GM18868 (cell line): ENCODE data around the gene MIF4GD.
"Not testable (repeated sequence)": the region's sequence is repeated elsewhere in the genome, so short reads cannot be mapped to it uniquely, and the experiment has no call there.

ENCODE experiments used
- ATAC-seq: cut with Tn5 transposase; IDR thresholded peaks from one replicate; pipeline ENCODE4 v1.9.1; 2021; ENCODE audit warnings: mild to moderate bottlenecking, moderate library complexity; ENCODE audit not compliant: unreplicated experiment

The MIF4GD gene

GRCh38 chr17:75289115-75289831, 18.2 kb upstream of the MIF4GD start, which contains the start of gene SLC25A19:
TSS of gene SLC25A19 (minus strand) at chr17:75289433. CDS start at chr17:75286764, 2,669 bp downstream.
- peak; percentile 87 for ATAC-seq

GRCh38 chr17:75288770-75289114, 17.7 kb upstream of the MIF4GD start:
- ATAC-seq: peak; percentile 10

- ATAC-seq: no peak
These were observed 17.3 kb upstream of the MIF4GD start for GRCh38 chr17:75288359-75288758.

- no peak for ATAC-seq
These were observed 16.2 kb upstream of the MIF4GD start for GRCh38 chr17:75287221-75287620.

- no peak for ATAC-seq
These were observed 14.1 kb upstream of the MIF4GD start for GRCh38 chr17:75285123-75285522.

- ATAC-seq: not testable (repeated sequence)
These were observed 9.2 kb upstream of the MIF4GD start for GRCh38 chr17:75280189-75280588.

- ATAC-seq: no peak
These were observed 6.6 kb upstream of the MIF4GD start for GRCh38 chr17:75277664-75278071.

- ATAC-seq: no peak
These were observed 3.1 kb upstream of the MIF4GD start for GRCh38 chr17:75273977-75274708.

- no peak for ATAC-seq
These were observed 1.8 kb upstream of the MIF4GD start for GRCh38 chr17:75272848-75273184.

GRCh38 chr17:75271955-75272847, 1.2 kb upstream of the MIF4GD start:
- no peak for ATAC-seq

- ATAC-seq: peak; percentile 68
These were observed 363 bp upstream of the MIF4GD start for GRCh38 chr17:75271233-75271954.

- ATAC-seq: peak; percentile 30
These were observed 639 bp downstream of the MIF4GD start for GRCh38 chr17:75270218-75270965.

GRCh38 chr17:75269844-75270217, 1.2 kb downstream of the MIF4GD start:
- ATAC-seq: no peak

GRCh38 chr17:75267411-75268232, 3.4 kb downstream of the MIF4GD start:
- ATAC-seq: no peak

- ATAC-seq: no peak
These were observed 3.9 kb downstream of the MIF4GD start for GRCh38 chr17:75267153-75267410.

- no peak for ATAC-seq
These were observed 4.5 kb downstream of the MIF4GD start for GRCh38 chr17:75266316-75267152.

- ATAC-seq: no peak
These were observed 5.3 kb downstream of the MIF4GD start for GRCh38 chr17:75265614-75266315.

GRCh38 chr17:75263055-75263454, 8.0 kb downstream of the MIF4GD start:
- ATAC-seq: no peak
